Germinal center (tissue), 1 donor: ENCODE results near the gene GADD45B.
"Not testable (repeated sequence)": the region's sequence is repeated elsewhere in the genome, so short reads cannot be mapped to it uniquely, and the experiment has no call there.

Experiments used
- DNase-seq: peaks from one replicate; pipeline ENCODE4 v3.0.0; 2012; ENCODE audit warnings: mixed read lengths, low spot score

GADD45B gene

GRCh38 chr19:2514981-2515518 is 39.1 kb downstream of the GADD45B start:
- DNase-seq, result no peak

DNA sequence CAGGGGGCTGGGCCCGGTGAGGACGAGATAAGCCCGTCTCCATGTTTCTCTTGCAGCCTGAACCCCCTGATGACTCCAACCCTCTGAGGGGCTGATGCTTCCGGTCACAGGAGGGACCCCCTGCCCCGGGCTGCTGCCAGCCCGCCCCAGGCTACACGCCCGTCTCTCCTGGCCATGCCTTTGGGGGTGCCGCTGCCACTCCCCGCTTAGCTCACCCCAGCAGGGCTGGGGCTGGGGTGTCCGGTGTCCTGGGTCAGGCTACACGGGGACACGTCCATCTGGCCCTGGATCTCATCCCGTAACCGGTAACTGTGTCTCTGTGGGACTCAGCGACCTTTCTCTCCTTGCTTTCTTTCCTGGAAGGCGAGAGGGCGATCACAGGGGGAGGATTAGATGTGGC is 40.8 kb downstream of the GADD45B start:
- no peak for DNase-seq

- DNase-seq, result no peak
Measured at GRCh38 chr19:2517881-2518601, 42.1 kb downstream of the GADD45B start.

DNA sequence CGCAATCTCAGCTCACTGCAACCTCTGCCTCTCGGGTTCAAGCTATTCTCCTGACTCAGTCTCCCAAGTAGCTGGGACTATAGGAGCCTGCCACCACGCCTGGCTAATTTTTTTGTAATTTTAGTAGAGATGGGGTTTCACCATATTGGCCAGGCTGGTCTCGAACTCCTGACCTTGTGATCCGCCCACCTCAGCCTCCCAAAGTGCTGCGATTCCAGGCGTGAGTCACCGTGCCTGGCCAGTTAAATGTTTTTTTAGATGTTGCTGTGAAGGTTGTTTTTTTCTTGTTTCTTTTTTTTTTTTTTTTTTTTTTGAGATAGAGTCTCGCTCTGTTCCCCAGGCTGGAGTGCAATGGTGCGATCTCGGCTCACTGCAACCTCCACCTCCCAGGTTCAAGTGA is 42.9 kb downstream of the GADD45B start:
- not testable (repeated sequence) for DNase-seq

DNA sequence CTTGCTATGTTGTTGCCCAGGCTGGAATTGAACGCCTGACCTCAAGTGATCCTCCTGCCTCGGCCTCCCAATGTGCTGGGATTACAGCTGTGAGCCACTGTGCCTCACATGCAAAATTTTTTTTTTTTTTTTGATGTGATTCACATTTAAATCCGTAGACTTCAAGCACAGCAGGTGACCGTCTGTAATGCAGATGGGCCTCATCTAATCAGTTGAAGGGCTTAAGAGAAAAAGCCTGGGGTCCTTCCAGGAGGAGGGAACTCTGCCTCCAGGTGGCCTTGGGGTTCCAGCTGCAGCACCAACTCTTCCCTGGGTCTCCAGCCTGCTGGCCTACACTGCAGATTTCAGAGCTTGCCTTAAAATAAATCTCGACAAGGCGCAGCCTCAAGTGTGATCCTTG is 43.6 kb downstream of the GADD45B start:
- DNase-seq, result no peak

DNA sequence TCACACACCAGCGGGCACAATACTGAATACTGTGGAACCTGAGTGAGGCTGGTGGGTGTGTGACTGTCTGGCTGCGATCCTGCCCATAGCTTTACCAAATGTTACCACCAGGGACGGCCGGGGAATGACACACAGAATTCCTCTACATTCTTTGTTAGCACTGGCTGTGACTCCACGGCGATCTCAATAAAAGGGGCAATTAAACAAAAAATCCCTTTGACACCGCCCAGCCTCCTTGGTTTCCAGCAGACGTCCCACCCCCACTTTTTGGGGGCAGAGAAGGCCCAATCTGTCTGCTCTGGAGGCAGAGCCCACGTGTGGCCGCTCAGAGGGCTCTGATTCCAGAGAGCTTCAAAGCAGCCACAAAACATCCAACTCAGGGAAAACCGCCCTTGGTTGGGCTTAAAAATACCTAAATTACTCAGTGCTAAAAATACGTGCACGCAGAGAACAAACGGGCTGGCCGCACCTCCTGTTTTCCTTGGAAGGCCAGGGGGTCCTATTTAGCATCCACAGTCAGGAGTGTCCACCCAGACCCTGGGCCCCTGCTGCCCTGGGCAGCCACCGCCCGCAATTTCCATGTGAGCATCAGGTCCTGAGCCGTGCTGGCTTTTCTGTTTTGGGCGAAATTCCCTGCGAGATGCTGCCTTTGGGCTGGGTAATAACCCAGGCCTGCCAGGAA is 47.8 kb downstream of the GADD45B start:
- no peak for DNase-seq

GRCh38 chr19:2524361-2524839 is 48.5 kb downstream of the GADD45B start:
- no peak for DNase-seq

DNA sequence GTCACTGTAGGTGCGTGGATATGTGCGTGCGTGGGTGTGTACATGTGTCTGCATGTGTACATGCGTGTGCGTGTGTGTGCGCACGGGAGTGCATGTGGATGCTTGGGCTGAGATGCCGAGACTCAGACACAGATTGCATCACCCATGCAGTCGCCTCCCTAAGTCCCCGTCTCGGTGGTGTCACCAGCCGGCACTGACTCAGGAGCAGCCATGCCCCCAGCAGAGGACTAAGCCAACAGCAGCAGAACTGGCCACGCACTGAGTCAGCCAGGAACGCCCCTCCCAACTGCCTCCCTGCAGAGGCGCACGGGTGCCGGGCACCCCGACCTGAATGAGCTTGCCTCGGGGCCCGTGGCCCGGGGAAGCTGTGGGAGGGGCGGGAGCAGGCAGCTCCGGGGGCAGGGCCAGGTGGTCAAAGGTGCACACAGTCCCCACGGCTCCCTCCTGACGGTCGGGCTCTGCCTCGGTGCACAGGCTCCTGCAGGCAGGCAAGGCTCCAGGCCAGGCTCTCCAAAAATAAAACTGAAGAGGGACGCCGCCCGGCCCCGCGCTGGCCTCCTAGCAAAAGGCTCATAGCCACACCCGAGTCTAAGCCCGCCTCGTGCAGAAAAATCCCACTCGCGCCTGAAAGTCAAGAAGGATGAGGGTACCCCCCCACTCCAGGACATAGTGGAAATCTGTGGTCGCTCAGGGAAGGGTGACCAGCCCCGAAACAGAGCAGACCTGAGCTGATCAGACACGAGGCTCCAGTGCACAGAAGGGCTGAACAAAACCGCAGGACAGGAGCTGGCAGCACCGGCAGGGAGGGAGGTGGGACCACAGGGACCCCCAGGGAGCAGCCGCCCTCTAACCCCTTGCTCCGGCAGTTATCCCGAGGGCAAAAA is 49.2 kb downstream of the GADD45B start:
- no peak for DNase-seq

- no peak for DNase-seq
Measured at GRCh38 chr19:2527171-2527570, 51.2 kb downstream of the GADD45B start.

DNA sequence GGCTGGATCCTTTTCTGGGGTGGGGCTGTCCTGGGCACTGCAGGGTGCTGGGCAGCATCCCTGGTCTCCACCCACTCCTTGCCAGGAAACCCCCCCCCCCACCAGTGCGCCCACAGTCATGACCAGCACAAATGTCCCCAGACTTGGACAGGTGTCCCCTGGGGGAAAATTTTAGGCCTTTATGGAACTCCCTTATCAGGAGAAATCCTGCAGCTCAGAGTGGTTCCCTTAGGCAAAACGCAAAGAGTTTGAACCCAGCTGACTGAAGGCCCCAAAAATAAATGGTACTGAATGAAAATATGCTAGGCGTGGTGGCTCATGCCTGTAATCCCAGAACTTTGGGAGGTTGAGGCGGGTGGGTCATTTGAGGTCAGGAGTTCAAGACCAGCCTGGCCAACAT is 51.8 kb downstream of the GADD45B start:
- DNase-seq, result no peak
